Measurements from ENCODE around the gene INSIG1.

INSIG1 gene

DNA sequence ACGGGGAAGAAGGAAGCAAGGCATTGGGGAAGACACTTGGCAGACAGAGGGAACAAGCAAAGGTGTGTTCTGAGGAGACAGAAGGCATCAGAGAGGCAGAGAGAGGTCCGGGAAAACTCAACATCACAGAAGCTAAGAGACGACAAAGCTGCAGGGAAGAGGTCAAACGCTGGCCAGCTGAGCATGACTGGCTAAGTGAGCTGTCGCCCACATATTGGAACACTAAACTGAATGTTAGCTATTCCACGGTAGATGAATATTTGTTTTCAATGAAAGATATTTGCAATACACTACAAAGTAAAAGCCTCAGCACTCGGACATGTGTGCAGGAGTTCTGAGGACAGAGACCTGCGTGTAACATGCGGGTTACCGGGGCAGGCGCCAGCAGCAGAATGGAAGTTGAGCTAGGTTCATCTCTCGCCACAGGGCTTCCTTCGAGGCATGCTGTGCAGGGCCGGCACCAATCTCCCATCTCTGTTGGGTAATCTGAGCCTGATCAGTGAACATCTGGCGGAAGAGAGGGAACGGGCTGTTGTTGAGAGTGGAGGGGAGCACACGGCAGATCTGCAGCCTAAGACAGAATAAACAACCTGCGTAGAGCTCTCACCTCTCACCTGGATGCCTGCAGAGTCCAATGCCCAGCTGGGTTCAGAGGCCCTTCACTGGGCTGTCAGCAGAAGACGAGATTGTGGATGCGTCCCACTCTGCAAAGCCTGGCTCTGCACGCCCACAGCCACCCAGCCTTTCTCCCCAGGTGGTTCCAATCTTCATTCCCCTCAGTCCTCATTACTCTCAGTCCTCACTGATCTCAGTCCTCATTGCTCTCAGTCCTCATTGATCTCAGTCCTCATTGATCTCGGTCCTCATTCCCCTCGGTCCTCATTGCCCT lies 35.9 kb downstream of the INSIG1 start:
- no peak for DNase-seq

DNA sequence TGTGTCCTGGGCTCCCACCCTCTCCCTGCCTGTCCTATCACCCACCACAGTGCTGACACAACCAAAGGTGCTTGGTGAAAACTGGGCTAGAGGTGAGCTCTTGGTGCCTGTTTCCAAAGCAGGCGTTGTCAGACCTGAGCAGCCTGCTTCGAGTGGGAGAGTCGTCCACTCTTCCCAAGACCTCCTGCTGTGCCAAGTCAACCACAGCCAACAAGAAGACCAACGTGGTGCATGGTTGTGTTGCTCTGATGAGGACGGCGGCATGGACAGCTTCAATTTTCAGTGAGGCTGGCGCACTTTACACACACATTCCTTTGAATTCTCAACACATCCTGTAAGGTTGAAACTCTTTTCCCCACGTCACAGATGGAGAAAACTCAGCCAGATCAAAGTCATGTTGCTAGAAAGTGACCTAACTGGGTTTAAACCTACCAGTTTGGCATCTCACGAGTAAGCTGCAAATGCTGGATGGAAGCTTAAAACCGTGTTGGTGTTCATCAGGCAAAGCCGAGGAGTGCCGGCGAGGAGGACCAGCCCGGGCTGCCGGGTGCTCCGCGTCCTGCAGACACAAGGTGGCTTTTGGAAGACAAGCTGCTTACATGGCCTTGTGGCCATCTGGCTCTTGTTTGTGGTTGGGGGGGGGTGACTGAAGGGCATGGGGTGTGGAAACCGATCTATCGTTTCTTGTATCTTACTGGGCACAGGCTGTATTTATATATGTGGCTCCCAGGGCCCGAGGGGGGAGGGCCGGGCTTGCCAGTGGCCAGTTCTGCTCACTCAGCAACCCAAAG lies 39.3 kb downstream of the INSIG1 start:
- DNase-seq: no peak

DNA sequence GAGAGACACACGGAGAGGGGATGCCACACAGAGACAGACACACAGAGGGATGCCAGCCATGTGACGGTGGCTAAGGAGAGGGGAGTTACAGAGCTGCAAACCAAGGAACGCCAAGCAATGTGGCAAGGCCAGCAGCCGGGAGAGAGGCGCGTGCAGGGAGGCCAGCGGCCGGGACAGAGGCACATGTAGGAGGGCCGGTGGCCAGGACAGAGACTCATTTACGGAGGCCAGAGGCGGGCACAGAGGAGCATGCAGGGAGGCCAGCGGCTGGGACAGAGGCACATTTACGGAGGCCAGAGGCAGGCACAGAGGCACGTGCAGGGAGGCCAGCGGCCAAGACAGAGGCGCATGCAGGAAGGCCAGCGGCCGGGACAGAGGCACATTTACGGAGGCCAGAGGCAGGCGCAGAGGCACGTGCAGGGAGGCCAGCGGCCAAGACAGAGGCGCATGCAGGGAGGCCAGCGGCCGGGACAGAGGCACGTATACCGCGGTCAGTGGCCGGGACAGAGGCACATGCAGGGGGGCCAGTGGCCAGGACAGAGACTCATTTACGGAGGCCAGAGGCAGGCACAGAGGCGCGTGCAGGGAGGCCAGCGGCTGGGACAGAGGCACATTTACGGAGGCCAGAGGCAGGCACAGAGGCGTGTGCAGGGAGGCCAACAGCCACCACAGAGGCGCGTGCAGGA lies 40.4 kb downstream of the INSIG1 start:
- no peak for DNase-seq

GRCh38 chr7:155338632-155339320 lies 41.1 kb downstream of the INSIG1 start:
- DNase-seq: peak; percentile 41

DNA sequence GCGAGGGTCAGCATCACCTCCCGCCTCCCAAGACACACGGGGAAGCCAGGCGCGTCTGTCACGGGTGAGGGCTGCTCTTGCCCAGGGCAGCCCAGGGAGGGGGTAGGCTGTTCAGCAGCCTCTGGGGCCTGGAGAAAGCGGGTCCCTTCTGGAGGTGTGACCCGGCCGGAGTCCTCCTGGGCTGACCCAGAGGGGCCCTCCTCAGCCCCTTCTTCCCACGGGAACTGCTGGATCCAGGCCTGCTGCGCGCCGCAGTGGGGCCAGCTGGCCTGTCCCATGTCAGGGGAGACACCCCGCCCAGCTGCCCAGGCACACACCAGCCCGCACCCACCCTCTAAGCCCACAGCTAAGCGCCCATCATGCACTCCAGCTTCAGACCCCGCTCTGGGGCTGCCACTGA lies 41.8 kb downstream of the INSIG1 start:
- DNase-seq: no peak

DNA sequence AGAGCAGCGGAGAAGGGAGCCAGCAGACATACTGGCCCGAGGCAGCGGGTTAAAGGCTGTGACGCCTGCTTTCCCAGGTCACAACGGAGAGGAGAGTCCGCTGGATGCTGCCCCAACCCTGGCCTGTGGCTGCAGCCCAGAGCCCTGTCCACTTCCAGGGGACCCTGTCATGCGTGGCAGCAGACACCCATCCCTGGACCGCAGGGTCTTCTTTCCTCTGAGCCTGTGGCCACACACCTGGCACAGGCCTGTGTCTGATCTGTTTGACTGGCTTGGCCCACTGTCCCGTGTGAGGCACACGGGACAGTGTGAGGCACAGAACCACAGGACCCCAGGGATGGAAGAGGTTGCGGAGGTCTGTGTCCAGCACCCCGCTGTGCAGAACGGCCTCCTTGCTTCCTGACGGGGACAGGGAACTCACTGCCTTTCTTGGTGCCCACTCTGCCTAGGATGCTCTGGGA lies 42.4 kb downstream of the INSIG1 start:
- DNase-seq: no peak

DNA sequence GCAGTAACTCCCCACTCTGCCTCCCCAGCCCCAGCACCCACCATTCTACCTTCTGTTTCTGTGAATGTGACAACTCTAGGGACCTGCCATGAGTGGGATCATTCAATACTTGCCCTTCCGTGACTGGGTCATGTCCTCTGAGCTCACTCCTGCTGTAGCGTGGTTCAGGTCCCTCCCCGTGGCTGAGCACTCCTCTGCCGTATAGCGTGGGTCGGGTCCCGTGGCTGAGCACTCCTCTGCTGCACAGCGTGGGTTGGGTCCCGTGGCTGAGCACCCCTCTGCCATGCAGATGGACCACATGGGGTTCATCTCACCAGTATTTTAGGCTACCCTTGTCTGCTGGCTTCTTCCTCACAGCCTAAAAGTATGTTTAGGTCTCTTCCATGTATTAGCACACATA lies 43.0 kb downstream of the INSIG1 start:
- DNase-seq: no peak

GRCh38 chr7:155341463-155341983 lies 43.8 kb downstream of the INSIG1 start:
- no peak for DNase-seq

DNA sequence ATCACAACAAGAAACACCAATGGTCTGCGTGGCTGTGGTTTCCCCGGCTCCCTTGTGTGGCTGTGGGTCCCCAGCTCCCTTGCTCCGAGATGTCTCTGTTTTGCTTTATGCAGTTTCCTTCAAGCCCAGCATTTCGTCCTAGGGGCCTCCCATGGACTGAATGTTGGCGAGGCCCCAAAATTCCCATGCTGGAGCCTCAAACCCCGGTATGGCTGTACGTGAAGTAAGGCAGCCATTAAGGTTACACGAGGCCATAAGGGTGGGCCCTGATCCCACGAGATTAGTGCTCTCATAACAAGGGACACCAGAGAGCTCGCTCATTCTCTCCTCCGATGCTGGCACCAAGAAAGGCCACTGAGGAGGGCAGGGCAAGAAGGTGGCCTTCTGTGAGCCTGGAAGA lies 44.6 kb downstream of the INSIG1 start:
- DNase-seq: no peak

GRCh38 chr7:155343150-155343549 lies 45.5 kb downstream of the INSIG1 start:
- DNase-seq: no peak

DNA sequence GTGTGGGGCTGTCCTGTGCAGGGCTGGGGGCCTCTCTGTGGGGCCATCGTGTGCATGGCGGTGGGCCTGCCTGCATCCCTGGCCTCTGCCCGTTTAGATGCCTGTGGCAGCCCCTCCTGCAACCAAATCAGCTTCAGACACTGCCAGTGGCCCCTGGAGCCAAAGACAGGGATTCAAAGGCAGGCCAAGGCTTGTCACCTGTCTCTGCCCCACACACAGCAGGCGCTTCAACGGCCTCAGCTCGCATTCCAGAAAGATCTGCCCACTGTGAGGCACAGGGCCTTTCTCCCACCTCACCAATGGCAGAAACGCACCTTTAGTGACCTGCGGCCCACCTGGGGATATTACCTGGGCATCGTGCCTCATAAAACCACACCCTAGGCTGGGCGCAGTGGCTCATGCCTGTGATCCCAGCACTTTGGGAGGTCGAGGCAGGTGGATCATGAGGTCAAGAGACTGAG lies 46.0 kb downstream of the INSIG1 start:
- DNase-seq: no peak

DNA sequence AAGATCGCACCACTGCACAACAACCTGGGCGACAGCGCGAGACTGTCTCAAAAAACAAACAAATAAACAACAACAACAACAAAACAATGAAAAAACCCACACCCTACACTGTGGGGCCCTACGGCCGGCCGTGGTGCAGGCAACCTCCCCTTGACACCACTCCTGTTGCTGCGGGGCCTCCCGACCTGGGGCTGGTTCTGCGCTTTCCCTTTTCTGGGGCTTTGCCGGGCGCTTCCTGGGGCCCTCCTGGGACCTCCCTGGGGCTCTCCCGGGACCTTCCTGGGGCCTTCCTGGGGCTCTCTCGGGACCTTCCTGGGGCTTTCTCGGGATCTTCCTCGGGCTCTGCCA lies 46.6 kb downstream of the INSIG1 start:
- peak; percentile 46 for DNase-seq

GRCh38 chr7:155344618-155345433 lies 47.1 kb downstream of the INSIG1 start:
- peak; percentile 83 for DNase-seq

GRCh38 chr7:155345490-155345889 lies 47.8 kb downstream of the INSIG1 start:
- DNase-seq: no peak

DNA sequence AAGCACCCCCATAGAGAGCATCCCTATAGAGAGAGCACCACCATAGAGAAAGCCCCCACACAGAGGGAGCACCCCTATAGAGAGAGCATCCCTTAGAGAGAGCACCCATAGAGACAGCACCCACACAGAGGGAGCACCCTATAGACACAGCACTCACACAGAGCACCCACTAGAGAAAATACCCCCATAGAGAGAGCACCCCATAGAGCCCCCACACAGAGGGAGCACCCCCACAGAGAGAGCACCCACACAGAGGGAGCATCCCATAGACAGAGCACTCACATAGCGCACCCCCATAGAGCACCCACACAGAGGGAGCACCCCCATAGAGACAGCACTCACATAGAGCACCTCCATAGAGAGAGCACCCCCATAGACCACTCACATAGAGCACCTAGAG lies 48.6 kb downstream of the INSIG1 start:
- DNase-seq: no peak

GRCh38 chr7:155348806-155349205 lies 51.1 kb downstream of the INSIG1 start:
- no peak for DNase-seq

DNA sequence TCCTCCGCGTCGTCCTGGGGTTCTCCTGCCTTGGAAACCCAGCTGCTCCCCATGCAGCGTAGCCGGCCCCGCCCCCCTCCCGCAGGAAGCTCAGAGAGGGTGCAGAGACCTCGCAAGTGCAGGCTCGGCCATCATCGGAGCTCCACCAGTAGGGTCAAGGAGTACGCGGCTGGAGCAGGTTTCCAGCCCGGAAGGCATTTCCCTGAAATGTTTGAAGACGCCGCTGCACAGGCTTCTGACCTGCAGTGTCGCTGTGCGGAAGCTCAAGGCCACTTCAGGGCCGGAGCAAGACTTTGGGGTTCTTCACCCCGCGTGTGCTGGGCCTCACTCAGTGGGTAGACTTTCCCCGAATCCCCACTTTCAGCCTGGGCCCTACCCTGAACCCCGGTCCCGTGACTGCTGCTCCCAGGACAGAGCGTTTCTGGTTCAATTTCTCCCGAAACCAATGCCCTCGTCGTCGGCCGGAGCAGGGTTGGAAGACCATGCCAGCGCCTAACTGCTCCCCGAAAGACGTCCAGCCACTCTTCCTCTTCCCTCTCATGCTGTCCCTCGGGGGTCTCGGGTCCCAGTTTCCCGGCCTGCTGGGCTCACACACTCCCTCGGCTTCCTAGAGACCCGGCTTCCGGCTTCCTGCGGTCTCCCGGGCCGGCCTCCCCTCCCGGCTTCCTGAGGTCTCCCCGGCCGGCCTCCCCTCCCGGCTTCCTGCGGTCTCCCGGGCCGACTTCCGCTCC lies 52.1 kb downstream of the INSIG1 start:
- DNase-seq: no peak

- no peak for DNase-seq
These were observed 53.6 kb downstream of the INSIG1 start for GRCh38 chr7:155351120-155351870.

DNA sequence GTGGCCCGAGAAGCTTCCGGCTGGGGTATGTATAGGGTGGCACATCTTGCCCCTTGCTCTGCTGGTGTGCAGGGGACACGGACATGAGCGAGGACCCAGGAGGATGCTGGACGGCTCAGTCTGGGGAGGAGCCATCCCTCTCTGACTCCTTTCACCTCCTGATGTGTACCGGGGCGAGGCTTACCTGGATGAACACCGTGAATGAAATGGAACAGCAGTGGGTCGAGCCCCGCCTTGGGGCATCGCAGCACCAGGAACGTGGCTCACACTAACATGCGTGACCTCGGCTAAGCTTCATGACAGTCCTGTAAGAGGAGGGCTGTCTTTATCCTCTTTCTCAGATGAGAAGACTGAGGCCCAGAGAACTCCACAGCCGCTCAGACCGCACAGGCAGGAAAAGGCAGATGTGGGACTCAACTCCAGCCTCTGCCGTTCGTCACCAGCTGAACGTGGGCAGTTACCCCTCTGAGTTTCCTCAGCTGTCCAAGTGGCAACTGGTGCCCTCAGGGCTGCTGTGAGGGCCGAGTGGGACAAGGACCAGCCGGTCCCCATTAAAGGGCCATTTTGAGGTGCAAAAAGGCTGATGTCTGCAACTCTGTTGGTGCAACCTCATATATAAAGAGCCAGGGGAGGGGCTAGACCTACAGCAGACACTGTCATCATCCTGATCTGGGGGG lies 54.5 kb downstream of the INSIG1 start:
- no peak for DNase-seq

DNA sequence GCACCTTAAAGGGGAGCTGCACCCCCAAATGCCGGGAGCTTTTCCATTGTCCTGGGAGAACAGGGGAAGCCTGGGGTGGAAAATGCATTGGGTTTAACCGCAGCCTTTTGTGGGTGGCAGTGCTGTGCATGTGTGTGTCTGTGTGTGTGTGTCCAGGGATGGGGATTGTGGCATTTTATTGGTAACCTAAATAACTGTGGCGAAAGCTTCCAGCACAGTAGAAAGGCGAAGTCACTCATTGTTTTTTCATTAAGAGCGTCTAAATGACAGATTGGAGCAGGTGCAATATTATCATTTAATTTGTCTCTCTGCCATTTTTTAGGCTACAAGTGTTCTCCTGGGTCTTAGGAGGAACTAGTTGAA lies 55.1 kb downstream of the INSIG1 start:
- no peak for DNase-seq
